ENCODE measurements around the gene LIMS2.

LIMS2 gene

GRCh38 chr2:127643439-127644065 is 31.8 kb downstream of the LIMS2 start:
- TF ChIP-seq ZFX (IDR thresholded peaks at IDR 0.05; ENCODE audit: borderline replicate concordance), result no peak
- TF ChIP-seq CTCF (IDR thresholded peaks at IDR 0.05), result no peak
- H3K27ac ChIP-seq, result no peak overlapping the region

- no peak overlapping the region for H3K27ac ChIP-seq
- TF ChIP-seq ZFX (IDR thresholded peaks at IDR 0.05; ENCODE audit: borderline replicate concordance) (no peak), CTCF (IDR thresholded peaks at IDR 0.05) (no peak)
Observed at GRCh38 chr2:127642706-127643438, 32.5 kb downstream of the LIMS2 start.

GRCh38 chr2:127641846-127642507 is 33.4 kb downstream of the LIMS2 start:
- no peak for TF ChIP-seq ZFX (IDR thresholded peaks at IDR 0.05; ENCODE audit: borderline replicate concordance)
- TF ChIP-seq CTCF (IDR thresholded peaks at IDR 0.05), result no peak
- no peak overlapping the region for H3K27ac ChIP-seq

- H3K27ac ChIP-seq, result no peak overlapping the region
- TF ChIP-seq CTCF (IDR thresholded peaks at IDR 0.05) (no peak), ZFX (IDR thresholded peaks at IDR 0.05; ENCODE audit: borderline replicate concordance) (no peak)
Observed at GRCh38 chr2:127641133-127641532, 34.2 kb downstream of the LIMS2 start.

- TF ChIP-seq CTCF (IDR thresholded peaks at IDR 0.05) (no peak), ZFX (IDR thresholded peaks at IDR 0.05; ENCODE audit: borderline replicate concordance) (no peak)
- H3K27ac ChIP-seq, result no peak overlapping the region
Observed at GRCh38 chr2:127640082-127641072, 35.0 kb downstream of the LIMS2 start.

- no peak overlapping the region for H3K27ac ChIP-seq
- TF ChIP-seq CTCF (IDR thresholded peaks at IDR 0.05) (no peak), ZFX (IDR thresholded peaks at IDR 0.05; ENCODE audit: borderline replicate concordance) (no peak)
Observed at GRCh38 chr2:127639111-127639474, 36.2 kb downstream of the LIMS2 start.
